Neural crest cell (in vitro differentiated cells): ENCODE measurements around the gene FMO1. TPM values are rescaled to one million over a fixed set of nuclear protein-coding genes. Genes with fewer than 3 reads are reported as not detected.
"Not testable (repeated sequence)": the region's sequence is repeated elsewhere in the genome, so short reads cannot be mapped to it uniquely, and the experiment has no call there.

Experiments used
- DNase-seq: peaks from one replicate; pipeline ENCODE4 v3.0.0; 2021; ENCODE audit warnings: low read depth, mixed read lengths, low spot score
- H3K27ac Mint-ChIP-seq: one replicate; pipeline ENCODE4 v1.8.0; 2021; ENCODE audit warnings: mild to moderate bottlenecking, mixed read lengths; ENCODE audit not compliant: unreplicated experiment
- H3K27me3 Mint-ChIP-seq: 2 replicates; pipeline ENCODE4 v1.8.0; 2021; ENCODE audit warnings: low read depth, mild to moderate bottlenecking, mixed read lengths
- H3K36me3 Mint-ChIP-seq: 2 replicates; pipeline ENCODE4 v1.8.0; 2021; ENCODE audit warnings: low read depth, mild to moderate bottlenecking, mixed read lengths
- H3K4me1 Mint-ChIP-seq: 2 replicates; pipeline ENCODE4 v1.8.0; 2021; ENCODE audit warnings: mixed read lengths
- H3K4me3 Mint-ChIP-seq: one replicate; pipeline ENCODE4 v1.8.0; 2021; ENCODE audit warnings: mild to moderate bottlenecking, mixed read lengths
- H3K9me3 Mint-ChIP-seq: 2 replicates; pipeline ENCODE4 v1.8.0; 2021; ENCODE audit warnings: mixed read lengths
- total RNA-seq: library from RNA; stranded (reverse); gene quantifications from 2 replicates; pipeline ENCODE4 v1.2.1, GENCODE V29; 2021
- TF ChIP-seq, protein P1 (sequence below): fragments of 200-600 bp; sonication (generic); conservative IDR thresholded peaks from 2 replicates; pipeline ENCODE4 v1.5.0; 2021; ENCODE audit warnings: antibody characterized with exemption, mild to moderate bottlenecking

FMO1 gene
- total RNA-seq, 1 donor from 2014 or later = not detected

DNA sequence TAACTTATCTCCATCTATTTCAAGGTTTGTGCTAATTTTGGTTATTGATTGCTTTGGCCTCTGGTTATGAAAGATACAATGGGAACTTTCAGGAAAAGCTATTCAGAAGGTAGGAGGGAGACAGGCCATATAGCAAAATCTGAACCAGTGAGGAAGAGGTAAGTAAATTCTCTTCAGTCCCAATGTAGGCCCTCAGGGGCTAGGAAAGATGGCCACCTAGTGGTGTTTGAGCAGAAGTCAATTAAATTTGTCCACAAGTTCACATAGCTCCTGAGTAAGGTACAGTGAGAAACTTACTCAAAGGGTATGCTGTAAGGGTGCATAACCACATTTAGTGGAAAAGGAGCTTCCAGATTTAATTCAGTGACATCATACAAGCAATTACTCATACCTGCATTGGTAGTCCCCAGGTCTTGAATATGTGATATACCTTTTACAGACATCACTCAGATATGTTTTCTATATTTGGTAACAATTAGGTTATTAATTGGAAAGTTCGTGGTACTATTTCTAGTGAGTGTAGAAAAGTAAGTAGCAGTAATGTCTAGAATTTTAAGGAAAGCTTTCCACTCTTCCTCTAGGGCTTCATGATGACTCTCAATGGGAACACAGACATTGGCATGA, 21.4 kb upstream of the FMO1 start:
- no peaks in the 10 kb centered on the region for H3K36me3 Mint-ChIP-seq
- no peaks in the 10 kb centered on the region for H3K9me3 Mint-ChIP-seq
- H3K4me1 Mint-ChIP-seq = peaks cover 16% of the 10 kb centered on the region
- TF ChIP-seq, protein P1, sequence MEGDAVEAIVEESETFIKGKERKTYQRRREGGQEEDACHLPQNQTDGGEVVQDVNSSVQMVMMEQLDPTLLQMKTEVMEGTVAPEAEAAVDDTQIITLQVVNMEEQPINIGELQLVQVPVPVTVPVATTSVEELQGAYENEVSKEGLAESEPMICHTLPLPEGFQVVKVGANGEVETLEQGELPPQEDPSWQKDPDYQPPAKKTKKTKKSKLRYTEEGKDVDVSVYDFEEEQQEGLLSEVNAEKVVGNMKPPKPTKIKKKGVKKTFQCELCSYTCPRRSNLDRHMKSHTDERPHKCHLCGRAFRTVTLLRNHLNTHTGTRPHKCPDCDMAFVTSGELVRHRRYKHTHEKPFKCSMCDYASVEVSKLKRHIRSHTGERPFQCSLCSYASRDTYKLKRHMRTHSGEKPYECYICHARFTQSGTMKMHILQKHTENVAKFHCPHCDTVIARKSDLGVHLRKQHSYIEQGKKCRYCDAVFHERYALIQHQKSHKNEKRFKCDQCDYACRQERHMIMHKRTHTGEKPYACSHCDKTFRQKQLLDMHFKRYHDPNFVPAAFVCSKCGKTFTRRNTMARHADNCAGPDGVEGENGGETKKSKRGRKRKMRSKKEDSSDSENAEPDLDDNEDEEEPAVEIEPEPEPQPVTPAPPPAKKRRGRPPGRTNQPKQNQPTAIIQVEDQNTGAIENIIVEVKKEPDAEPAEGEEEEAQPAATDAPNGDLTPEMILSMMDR = peak; percentile 85
- H3K27me3 Mint-ChIP-seq = peaks cover 4% of the 10 kb centered on the region
- peak; percentile 10 for DNase-seq
- no peak overlapping the region for H3K27ac Mint-ChIP-seq
- H3K4me3 Mint-ChIP-seq = no peak overlapping the region

DNA sequence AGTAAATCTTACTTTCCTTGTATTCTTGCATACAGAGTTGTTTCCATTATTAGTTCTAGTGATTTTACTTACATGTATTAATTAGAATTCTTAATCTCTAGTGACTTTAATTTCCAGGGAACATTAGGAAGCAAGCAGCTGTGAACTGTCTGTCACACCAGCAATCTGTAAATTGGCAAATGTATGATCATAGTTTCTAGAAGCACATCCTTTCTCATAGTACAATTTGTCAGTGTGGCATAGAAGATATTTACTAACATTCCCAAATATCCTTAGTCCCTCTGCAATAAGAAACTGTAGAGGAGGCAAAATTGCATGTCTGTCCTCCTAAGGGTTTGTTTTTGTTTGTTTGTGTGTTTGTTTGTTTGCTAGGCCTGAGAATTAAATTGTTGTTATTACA, 17.0 kb upstream of the FMO1 start:
- Mint-ChIP-seq H3K36me3 (no peaks in the 10 kb centered on the region), H3K27me3 (peaks cover 4% of the 10 kb centered on the region), H3K27ac (no peak overlapping the region), H3K4me3 (no peak overlapping the region), H3K9me3 (peaks cover 4% of the 10 kb centered on the region), H3K4me1 (no peaks in the 10 kb centered on the region)
- no peak for DNase-seq
- TF ChIP-seq, protein P1 = no peak

DNA sequence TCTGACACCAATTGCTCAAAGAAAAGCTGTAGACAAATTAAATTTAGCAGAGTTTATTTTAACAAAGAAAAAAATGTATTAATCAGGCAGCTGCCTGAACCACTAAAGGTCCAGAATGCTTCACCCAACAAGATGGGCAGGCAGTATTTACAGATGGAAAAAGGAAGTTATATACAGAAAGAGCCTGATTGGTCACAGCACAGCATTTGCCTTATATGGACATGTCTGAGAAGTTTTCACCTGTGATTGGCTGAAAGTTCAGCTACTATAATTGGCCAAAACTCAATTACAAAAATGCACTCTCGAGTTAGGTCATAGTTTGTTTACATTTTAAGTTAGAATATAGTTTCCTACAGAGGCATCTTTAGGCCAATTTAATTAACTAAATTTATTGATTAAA, 15.1 kb upstream of the FMO1 start:
- no peak for DNase-seq
- Mint-ChIP-seq H3K4me1 (no peaks in the 10 kb centered on the region), H3K27me3 (peaks cover 4% of the 10 kb centered on the region), H3K27ac (no peak overlapping the region), H3K36me3 (no peaks in the 10 kb centered on the region), H3K9me3 (peaks cover 6% of the 10 kb centered on the region), H3K4me3 (no peak overlapping the region)
- TF ChIP-seq, protein P1 = no peak

DNA sequence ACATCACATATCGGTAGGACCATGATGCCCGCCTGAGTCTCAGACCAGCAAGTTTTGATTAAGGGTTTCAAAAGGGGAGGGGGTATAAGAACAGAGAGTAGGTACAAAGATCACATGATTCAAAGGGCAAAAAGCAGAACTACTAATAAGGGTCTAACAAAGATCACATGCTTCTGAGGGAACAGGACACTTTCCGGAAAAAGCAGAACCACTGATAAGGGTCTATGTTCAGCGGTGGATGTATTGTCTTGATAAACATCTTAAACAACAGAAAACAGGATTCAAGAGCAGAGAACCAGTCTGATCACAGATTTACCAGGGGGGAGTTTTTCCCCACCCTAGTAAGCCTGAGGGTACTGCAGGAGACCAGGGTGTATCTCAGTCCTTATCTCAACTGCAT, 12.1 kb upstream of the FMO1 start:
- not testable (repeated sequence) for H3K27ac Mint-ChIP-seq, H3K4me3 Mint-ChIP-seq, H3K27me3 Mint-ChIP-seq

DNA sequence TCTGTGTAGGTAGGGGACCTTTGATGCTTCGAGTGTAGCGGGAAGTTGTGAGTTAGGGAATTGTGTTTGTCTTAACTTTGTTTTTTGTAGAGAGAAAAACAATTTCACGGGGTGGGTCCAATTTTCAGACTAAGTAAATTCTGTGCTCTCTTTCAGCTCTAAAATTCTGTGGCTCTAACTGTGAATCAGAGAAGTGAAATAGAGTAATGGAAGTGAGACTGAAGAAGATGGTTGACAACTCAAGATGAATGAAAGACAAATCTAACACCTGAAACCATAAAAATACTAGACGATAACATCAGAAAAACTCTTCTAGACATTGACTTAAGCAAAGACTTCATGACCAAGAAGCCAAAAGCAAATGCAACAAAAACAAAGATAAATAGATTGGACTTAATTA, 4.4 kb upstream of the FMO1 start:
- no peaks in the 10 kb centered on the region for H3K4me1 Mint-ChIP-seq
- no peak overlapping the region for H3K27ac Mint-ChIP-seq
- peaks cover 17% of the 10 kb centered on the region for H3K9me3 Mint-ChIP-seq
- peaks cover 3% of the 10 kb centered on the region for H3K36me3 Mint-ChIP-seq
- H3K4me3 Mint-ChIP-seq = no peak overlapping the region
- TF ChIP-seq, protein P1 = no peak
- H3K27me3 Mint-ChIP-seq = peaks cover 15% of the 10 kb centered on the region
- no peak for DNase-seq

More for the DNA sequence above, 12.1 kb upstream of the FMO1 start:
- peaks cover 27% of the 10 kb centered on the region for H3K9me3 Mint-ChIP-seq
- H3K4me1 Mint-ChIP-seq, H3K36me3 Mint-ChIP-seq, DNase-seq: not testable (repeated sequence)

DNA sequence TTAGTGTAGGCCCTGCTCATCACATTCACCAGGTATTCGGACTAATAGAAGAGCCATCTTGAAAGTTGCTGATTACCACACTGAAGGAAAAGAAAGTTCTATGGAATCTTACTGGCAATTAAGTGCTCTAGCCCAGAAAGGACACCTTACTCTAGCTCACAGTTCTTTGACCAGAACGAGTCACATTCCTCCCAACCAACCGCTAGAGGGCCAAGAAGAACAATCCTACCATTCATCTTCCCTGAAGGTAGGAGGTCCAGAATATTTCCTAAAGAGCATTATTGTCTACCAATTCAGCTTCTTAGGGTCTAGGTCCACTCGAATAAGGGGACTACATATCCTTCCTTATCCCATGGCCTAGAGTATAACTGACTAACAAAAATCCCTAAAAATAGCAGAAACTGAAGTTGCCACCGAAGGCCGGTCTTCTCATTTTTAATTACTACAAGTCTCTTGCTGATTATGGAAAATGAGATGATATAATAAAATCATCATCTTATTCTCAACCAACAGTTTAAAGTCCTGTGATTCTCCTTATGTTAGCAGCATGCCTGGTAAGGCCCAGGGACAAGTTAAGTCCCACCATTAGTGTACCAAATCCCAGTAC, 2.7 kb upstream of the FMO1 start:
- Mint-ChIP-seq H3K27me3 (peaks cover 26% of the 10 kb centered on the region), H3K4me1 (no peaks in the 10 kb centered on the region), H3K36me3 (no peaks in the 10 kb centered on the region), H3K4me3 (no peak overlapping the region), H3K9me3 (peaks cover 3% of the 10 kb centered on the region), H3K27ac (no peak overlapping the region)
- no peak for DNase-seq
- TF ChIP-seq, protein P1 = peak; percentile 77
